GM10847 (cell line): Measurements from ENCODE around the gene EFNA3.

Source experiments
- POLR2A ChIP-seq: IDR thresholded peaks from 2 replicates; pipeline ENCODE4 v1.6.1; 2011; ENCODE audit not compliant: insufficient read length; ENCODE audit errors: extremely low read depth

Gene EFNA3

DNA sequence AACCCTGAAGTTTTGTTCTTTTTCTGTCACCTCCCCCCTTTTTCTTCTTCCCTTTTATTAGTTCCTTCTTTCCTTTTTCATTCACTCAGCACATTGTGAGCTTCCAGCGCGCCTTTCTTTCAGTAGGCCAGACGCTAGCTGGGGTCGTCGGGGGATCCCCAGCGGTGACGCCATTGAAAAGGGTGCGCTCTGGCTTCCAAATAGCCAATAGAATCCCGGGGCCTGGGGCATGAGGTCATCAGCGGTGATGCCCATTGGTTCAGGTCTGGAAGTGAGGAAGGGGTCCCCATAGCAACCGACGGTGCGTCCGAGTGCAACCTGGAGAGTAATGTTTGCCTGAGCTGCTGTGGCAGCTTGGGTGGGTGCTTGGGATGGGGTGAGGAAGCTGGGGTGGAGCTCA is 6.9 kb upstream of the EFNA3 start:
- no peak for TF ChIP-seq POLR2A

DNA sequence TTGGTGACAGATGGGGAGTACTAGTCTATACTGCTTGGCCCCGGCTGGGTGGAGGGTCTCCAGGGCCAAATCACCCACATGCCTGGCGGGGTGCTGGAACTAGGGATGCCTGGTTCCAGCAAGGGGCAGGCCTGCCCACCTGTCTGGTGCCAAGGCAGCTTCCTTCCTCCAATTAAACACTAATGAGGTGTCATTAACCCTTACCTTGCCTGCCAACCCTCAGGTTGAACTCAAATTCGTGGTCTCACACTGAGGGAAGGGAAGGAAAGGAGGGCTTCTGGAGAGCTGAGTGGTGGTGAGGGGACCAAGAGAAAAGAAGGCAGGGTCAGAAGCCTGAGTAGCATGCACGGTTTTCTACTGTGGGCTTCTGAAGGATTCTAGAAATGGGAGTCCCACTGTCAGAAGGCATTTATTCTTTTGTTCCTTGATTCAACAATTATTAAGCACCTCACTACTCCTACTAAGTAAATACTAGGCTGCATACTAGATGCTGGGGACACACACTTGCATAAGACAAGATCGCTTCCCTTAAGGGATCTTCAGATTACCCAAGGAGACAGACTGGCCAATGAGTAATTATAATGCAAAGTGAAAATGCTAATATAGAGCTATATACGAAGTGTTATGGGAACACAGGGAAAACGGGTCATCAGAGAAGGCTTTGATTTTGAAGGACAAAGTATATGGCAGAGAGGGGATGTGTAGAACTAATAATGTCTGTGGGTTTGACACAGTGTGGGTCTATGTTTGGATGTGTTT is 5.9 kb upstream of the EFNA3 start:
- TF ChIP-seq POLR2A = no peak

- no peak for TF ChIP-seq POLR2A
Observed at GRCh38 chr1:155073377-155074242, 5.0 kb upstream of the EFNA3 start.

GRCh38 chr1:155075535-155075934 is 3.1 kb upstream of the EFNA3 start:
- TF ChIP-seq POLR2A = no peak

DNA sequence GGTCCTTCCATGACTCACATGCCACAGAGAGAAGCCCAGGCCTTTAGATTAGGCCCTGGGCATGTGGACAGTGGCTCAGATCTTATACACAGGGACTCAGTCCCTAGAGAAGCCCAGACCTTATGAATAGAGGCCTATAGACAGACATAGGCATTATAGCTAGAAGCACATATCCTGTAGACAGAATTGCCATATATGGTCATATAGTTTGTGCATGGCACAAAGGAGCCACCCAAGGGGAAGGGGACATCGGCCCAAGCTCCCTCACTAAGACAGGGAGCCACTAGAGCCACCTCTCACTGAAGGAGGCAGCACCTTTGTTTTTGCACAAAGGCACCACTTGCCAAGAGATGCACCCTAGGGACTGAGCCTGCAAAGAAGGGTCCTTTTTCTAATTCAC is 2.3 kb upstream of the EFNA3 start:
- no peak for TF ChIP-seq POLR2A

DNA sequence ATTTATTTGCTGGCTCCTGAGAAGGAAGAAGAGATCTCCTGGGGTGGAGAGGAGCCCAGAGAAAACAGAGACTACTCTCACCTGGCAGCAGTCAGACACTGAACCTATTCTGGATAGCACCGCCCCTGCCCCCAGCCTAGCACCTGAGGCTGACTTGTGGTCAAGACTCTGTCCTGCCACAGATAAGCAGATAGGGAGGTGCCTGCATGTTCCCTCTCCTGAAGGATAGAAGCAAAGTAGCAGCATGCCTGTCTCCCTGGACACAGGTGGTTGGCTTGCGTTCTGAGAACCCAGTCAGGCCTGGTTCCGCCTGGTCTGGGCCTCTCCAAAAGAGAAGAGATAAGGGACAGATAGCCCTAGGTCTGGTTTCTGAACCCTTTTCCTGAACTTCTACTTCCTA is 1.3 kb upstream of the EFNA3 start:
- no peak for TF ChIP-seq POLR2A

DNA sequence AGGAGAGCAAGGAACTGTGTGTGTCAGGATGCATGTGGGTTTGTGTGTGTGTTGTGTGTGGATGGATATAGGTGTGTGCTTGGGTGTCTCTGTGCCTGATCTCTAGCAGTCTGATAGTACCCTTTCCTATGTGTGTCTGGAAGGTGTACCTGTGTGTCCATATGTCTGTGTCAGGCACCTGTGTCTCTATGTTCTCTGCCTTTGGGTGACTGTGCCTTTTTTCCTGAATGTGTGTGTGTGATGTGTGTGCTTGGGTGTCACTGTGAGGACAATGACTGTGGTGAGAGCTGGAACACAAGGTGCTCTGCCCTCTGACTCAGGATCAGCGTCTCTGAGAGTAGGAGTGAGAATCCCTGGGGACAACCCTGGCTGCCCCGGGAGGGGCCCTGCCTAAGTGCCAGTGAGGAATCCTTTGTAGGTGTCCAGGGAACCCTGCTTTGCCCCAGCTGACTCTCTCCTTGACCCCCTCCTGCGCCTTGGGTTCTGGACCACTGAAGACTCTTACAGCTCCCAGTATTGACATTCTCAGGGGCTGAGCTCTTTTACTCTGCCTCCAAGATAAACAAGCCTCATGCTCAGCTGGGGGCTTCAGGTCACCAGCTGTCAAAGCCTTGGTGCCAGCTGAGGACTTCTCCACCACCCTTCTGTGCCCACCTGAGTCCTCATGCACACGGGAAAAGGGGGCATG is 735 bp upstream of the EFNA3 start:
- TF ChIP-seq POLR2A = no peak

- TF ChIP-seq POLR2A = no peak
Observed at GRCh38 chr1:155079210-155079486, 511 bp downstream of the EFNA3 start.

DNA sequence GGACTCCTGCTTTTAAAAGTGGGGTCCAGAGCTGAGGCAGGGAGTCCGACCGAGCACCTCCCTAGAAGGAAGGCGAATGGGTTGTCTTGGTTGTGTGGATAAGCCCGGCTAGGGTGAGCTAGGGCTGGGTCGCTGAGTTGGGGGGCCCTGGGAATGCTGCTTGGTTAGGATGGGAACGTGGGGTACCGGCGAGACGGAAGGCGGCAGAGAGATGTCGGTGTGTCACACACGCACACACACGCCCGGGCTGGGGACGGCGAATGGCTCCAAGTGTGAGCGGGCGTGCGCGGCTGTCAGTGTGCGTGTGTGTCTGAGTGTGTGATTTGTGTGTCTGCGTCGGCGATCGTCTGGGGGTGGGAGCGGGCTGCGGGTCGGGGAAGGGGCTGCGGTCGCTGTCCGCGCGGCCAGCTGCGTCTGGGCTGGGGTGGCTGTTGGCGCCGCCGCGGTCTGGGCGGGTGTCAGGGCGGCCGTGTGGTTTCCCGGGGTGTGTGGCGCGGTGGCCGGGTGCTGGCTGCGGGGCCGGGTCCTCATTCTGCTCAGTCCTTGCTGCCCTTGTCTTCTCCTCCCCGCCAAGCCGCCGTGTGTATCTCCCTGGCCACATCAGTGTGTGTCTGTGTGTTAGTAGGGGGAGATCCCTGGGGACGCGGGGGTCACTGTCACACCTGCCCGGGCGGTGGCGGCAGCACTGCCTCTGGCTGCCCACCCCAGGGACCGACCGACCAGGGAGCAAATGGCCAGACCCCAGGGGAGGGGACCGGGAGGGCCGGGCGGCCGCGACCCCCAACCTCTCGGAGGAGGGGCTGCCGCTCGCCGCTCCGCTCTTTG is 1.1 kb downstream of the EFNA3 start:
- no peak for TF ChIP-seq POLR2A

GRCh38 chr1:155080312-155081228 is 1.9 kb downstream of the EFNA3 start:
- no peak for TF ChIP-seq POLR2A

DNA sequence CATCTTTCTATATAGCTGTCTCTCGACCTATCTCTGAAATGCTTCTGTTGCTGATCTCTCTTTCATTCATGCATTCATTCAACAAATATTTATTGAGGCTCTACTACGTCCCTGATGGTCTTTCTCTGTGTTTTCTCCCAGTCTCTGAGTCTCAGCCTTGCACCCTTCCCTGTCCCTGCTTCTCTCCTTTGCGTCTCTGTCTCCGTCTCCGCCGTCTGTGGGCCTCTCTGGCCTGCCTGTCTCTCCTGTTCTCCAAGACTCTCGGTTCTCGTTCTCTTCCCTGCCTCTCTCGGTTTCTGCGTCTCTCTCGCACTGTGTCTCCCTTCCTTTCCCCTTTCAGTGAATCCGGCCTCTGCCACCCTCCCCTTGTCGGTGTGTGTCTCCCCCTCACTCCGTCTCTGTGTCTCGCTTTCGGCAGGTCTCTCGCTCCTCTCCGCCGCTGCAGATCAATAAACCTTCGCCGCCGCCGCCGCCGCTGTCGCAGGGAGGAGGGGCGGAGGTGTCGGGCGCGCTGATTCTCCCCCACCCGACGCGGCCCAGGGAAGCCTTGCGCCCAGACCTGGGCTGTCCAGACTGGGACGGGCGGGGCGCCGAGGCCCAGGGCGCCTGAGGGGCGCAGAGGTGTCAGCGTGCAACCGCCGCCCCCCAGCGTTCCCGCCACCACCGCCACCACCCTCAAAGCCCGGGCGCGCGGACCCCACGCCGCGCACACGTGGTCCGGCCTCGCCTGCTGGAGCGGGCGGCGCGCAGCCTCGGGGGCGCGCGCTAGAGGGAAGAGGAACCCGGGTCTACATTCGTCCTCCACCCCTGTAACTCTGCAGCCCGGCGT is 3.0 kb downstream of the EFNA3 start:
- TF ChIP-seq POLR2A = no peak

- TF ChIP-seq POLR2A = no peak
Observed at GRCh38 chr1:155082301-155083051, 3.8 kb downstream of the EFNA3 start.
